HCT116 (cell line): ENCODE results near the gene NGEF. TPM values are rescaled to one million over a fixed set of nuclear protein-coding genes. Genes with fewer than 3 reads are reported as not detected.
A peak's percentile ranks its signal among the peaks of the same experiment; 100 is the strongest.

Experiments used
- ATAC-seq: fragments of 200-7000 bp; cut with Tn5 transposase; 2 replicates; pipeline ENCODE4 v1.9.1; 2020; ENCODE audit warnings: mild to moderate bottlenecking, moderate library complexity
- BruUV-seq: library from RNA; stranded (reverse); fragments of 400-500 nt; replicated peaks from 2 replicates; lab custom pipeline; 2021; lab: Mats Ljungman, UMichigan
- CTCF ChIA-PET: fragments of 300-600 bp; sonication (Branson Sonifier 250); formaldehyde crosslinking; loops from one replicate; lab custom pipeline; 2021; ENCODE audit warnings: antibody characterized with exemption; lab: Charles Lee
- POLR2A ChIA-PET: fragments of 300-600, 350-600 bp; sonication (Branson Sonifier 250); formaldehyde crosslinking; loops from one replicate; lab custom pipeline; 2021; ENCODE audit warnings: antibody characterized with exemption; lab: Charles Lee
- RAD21 ChIA-PET, 2 experiments: fragments of 300-600 bp; sonication (Branson Sonifier 250); formaldehyde crosslinking; loops; one replicate each; lab custom pipeline; 2023; ENCODE audit warnings: low total read pairs in 2 of 2; ENCODE audit not compliant: uncharacterized antibody in 2 of 2, unreplicated experiment in 2 of 2, low non-redundant PET in 1 of 2; lab: Charles Lee
- DNase-seq: peaks from one replicate; pipeline ENCODE4 v3.0.0-alpha.2; 2010; ENCODE audit warnings: low read depth, low spot score
- H2AFZ ChIP-seq: fragments of 200-600 bp; shearing (Covaris generic), sonication (generic); 2 replicates; pipeline ENCODE4 v1.6.1; 2017; ENCODE audit warnings: low read depth, mixed run types, mixed read lengths, antibody characterized with exemption, low read length; ENCODE audit not compliant: poor library complexity, severe bottlenecking
- H3K27ac ChIP-seq: 2 replicates; pipeline ENCODE4 v1.5.1; 2012; ENCODE audit warnings: low read depth, low read length
- H3K27me3 ChIP-seq: fragments of 200-600 bp; sonication (generic); 2 replicates; pipeline ENCODE4 v1.6.1; 2016; ENCODE audit warnings: mixed run types, low read length, mixed read lengths; ENCODE audit not compliant: insufficient read depth
- H3K36me3 ChIP-seq, 2 experiments: fragments of 200-500 bp in 1 of 2; fragments of 200-600 bp in 1 of 2; sonication (Bioruptor generic) in 1 of 2; sonication (generic) in 1 of 2; 2 replicates each; pipeline versions ENCODE4 v1.5.1 to v1.6.1; 2014 to 2016; ENCODE audit warnings: low read length in 2 of 2, inconsistent platforms in 1 of 2, mixed read lengths in 1 of 2, mixed run types in 1 of 2; ENCODE audit not compliant: insufficient read depth in 2 of 2, control insufficient read depth in 1 of 2
- H3K4me1 ChIP-seq, 2 experiments: fragments of 200-600 bp in 1 of 2; sonication (generic) in 1 of 2; 2 replicates each; pipeline versions ENCODE4 v1.5.1 to v1.6.1; 2012 to 2017; ENCODE audit warnings: low read length in 2 of 2, inconsistent platforms in 1 of 2, mild to moderate bottlenecking in 1 of 2, mixed read lengths in 1 of 2, mixed run types in 1 of 2, moderate library complexity in 1 of 2; ENCODE audit not compliant: insufficient read depth in 2 of 2, control insufficient read depth in 1 of 2
- H3K4me2 ChIP-seq: fragments of 200-600 bp; sonication (generic); 2 replicates; pipeline ENCODE4 v1.6.1; 2017; ENCODE audit warnings: mixed run types, low read length, mixed read lengths
- H3K4me3 ChIP-seq, 2 experiments: fragments of 200-600 bp in 1 of 2; sonication (generic) in 1 of 2; replicated peaks in 1 of 2; 2 replicates each; pipeline ENCODE4 v1.5.1; 2011 to 2016; ENCODE audit warnings: low read length in 2 of 2, control low read depth in 1 of 2, low read depth in 1 of 2, mild to moderate bottlenecking in 1 of 2, mixed read lengths in 1 of 2, mixed run types in 1 of 2
- H3K79me2 ChIP-seq: fragments of 200-600 bp; sonication (generic); 2 replicates; pipeline ENCODE4 v1.6.1; 2017; ENCODE audit warnings: mild to moderate bottlenecking, mixed run types, low read length, moderate library complexity, mixed read lengths; ENCODE audit not compliant: insufficient read depth
- H3K9ac ChIP-seq: fragments of 200-600 bp; sonication (generic); 2 replicates; pipeline ENCODE4 v1.6.1; 2016; ENCODE audit warnings: low read length, mixed read lengths
- H3K9me2 ChIP-seq: fragments of 200-600 bp; sonication (generic), shearing (Covaris generic); 2 replicates; pipeline ENCODE4 v1.6.1; 2017; ENCODE audit warnings: mixed run types, mild to moderate bottlenecking, moderate library complexity; ENCODE audit not compliant: insufficient read depth
- H3K9me3 ChIP-seq, 2 experiments: fragments of 200-500 bp in 1 of 2; fragments of 200-600 bp in 1 of 2; sonication (Bioruptor generic) in 1 of 2; sonication (generic) in 1 of 2; 2 replicates each; pipeline ENCODE4 v1.6.1; 2014 to 2017; ENCODE audit warnings: low read length in 2 of 2, mixed read lengths in 2 of 2, inconsistent platforms in 1 of 2, low read depth in 1 of 2, mild to moderate bottlenecking in 1 of 2, mixed run types in 1 of 2, moderate library complexity in 1 of 2; ENCODE audit not compliant: control insufficient read depth in 1 of 2, insufficient read depth in 1 of 2
- H4K20me1 ChIP-seq: fragments of 200-600 bp; sonication (generic), shearing (Covaris generic); 2 replicates; pipeline ENCODE4 v1.6.1; 2017; ENCODE audit warnings: mixed run types, mild to moderate bottlenecking, moderate library complexity; ENCODE audit not compliant: insufficient read depth
- CBX3 ChIP-seq: IDR thresholded peaks from 2 replicates; pipeline ENCODE4 v1.6.1; 2012; ENCODE audit warnings: low read depth
- CTCF ChIP-seq, 3 experiments: fragments of 200-600 bp in 1 of 3; sonication (generic) in 1 of 3; IDR thresholded peaks in 2 of 3; conservative IDR thresholded peaks in 1 of 3; 2 replicates each; pipeline ENCODE4 v1.5.1; 2012 to 2017; ENCODE audit warnings: low read depth in 2 of 3, low read length in 2 of 3, antibody characterized with exemption in 1 of 3, borderline replicate concordance in 1 of 3, control low read depth in 1 of 3, mild to moderate bottlenecking in 1 of 3, mixed read lengths in 1 of 3, mixed run types in 1 of 3, moderate library complexity in 1 of 3; ENCODE audit not compliant: insufficient read depth in 1 of 3
- EGR1 ChIP-seq: IDR thresholded peaks from 2 replicates; pipeline ENCODE4 v1.6.1; 2012; ENCODE audit warnings: low read depth
- ELF1 ChIP-seq: IDR thresholded peaks from 2 replicates; pipeline ENCODE4 v1.6.1; 2012; ENCODE audit warnings: low read depth, borderline replicate concordance
- EZH2 ChIP-seq: fragments of 200-600 bp; sonication (generic); IDR thresholded peaks from 2 replicates; pipeline ENCODE4 v1.6.1; 2017; ENCODE audit warnings: antibody characterized with exemption, mixed run types
- JUND ChIP-seq: IDR thresholded peaks from 2 replicates; pipeline ENCODE4 v1.6.1; 2012
- MAX ChIP-seq: IDR thresholded peaks from 2 replicates; pipeline ENCODE4 v1.6.1; 2012
- SP1 ChIP-seq: IDR thresholded peaks from 2 replicates; pipeline ENCODE4 v1.6.1; 2012; ENCODE audit warnings: low read depth
- SRF ChIP-seq: IDR thresholded peaks from 2 replicates; pipeline ENCODE4 v1.6.1; 2012; ENCODE audit warnings: low read depth
- TCF7L2 ChIP-seq: IDR thresholded peaks from 2 replicates; pipeline ENCODE4 v1.7.0; 2011; ENCODE audit warnings: borderline replicate concordance, inconsistent platforms; ENCODE audit not compliant: insufficient read depth, insufficient read length; ENCODE audit errors: extremely low read depth
- ZNF274 ChIP-seq: fragments of 200-500 bp; sonication (Bioruptor generic); IDR thresholded peaks from 2 replicates; pipeline ENCODE4 v1.6.1; 2014; ENCODE audit warnings: mild to moderate bottlenecking, low read depth, low read length, inconsistent platforms
- intact Hi-C: fragments of 100-400 bp; cut with micrococcal nuclease; formaldehyde crosslinking; loops from 2 replicates; pipeline ENCODE4 v1.10.0; 2022
- total RNA-seq: library from RNA; stranded (reverse); gene quantifications from one replicate; pipeline ENCODE4 v1.2.1, GENCODE V29; 2021; ENCODE audit not compliant: unreplicated experiment

The NGEF gene
- total RNA-seq, 1 experiment from 2014 or later, result 12.6 TPM

GRCh38 chr2:233032551-233033320, 19.7 kb upstream of the NGEF start, which contains the start of gene NEU2:
TSS of gene NEU2 (plus strand) at chr2:233032672. CDS start at chr2:233032672, 0 bp downstream.
- Histone ChIP-seq H3K79me2 (no peaks in the 10 kb centered on the region), H3K27ac (no peak within 1 kb of the TSS), H3K4me1 (peaks cover 3 to 25% of the 10 kb centered on the region in 2 experiments; a peak in 3 of 4 replicates), H3K9me2 (no peaks in the 10 kb centered on the region), H3K4me2 (peak within 1 kb of the TSS; percentile 14), H3K36me3 (no peaks in the 10 kb centered on the region), H3K27me3 (no peaks in the 10 kb centered on the region), H3K4me3 (no peak within 1 kb of the TSS), H2AFZ (no peak within 1 kb of the TSS), H3K9me3 (peaks cover 0 to 4% of the 10 kb centered on the region in 2 experiments; a peak in 1 of 4 replicates), H3K9ac (no peak within 1 kb of the TSS)
- POLR2A ChIA-PET, result no interaction called here
- BruUV-seq, result no TSS peak
- intact Hi-C loops, result no loop called here
- ATAC-seq, result no peak
- TF ChIP-seq ZNF274, result no peak
- no peak for TF ChIP-seq MAX
- TF ChIP-seq EGR1, result no peak
- no peak for TF ChIP-seq CBX3
- TF ChIP-seq CTCF (IDR thresholded peaks at IDR 0.05 in 2 of 3, conservative IDR thresholded peaks at IDR 0.05 in 1 of 3; ENCODE audit: borderline replicate concordance in 1 of 3, insufficient read depth in 1 of 3, low read depth in 2 of 3, low read length in 2 of 3), result no peak
- no peak for TF ChIP-seq SP1
- TF ChIP-seq TCF7L2, result no peak
- TF ChIP-seq EZH2, result no peak
- TF ChIP-seq SRF, result no peak
- no peak for TF ChIP-seq ELF1
- TF ChIP-seq JUND, result no peak
- TF ChIP-seq, all 23 proteins: peak for 0
- no peaks in the 10 kb centered on the region for H4K20me1 ChIP-seq
- no peak for DNase-seq
- ChIA-PET RAD21 (no interaction called here), CTCF (interaction anchor here (0.7 kb wide), 1 partner anchor 180 kb away, joined by 3 read pairs; no protein-coding TSS in a partner anchor)
